HEK293 (cell line): ENCODE measurements around the gene ABCA7.
A peak's percentile ranks its signal among the peaks of the same experiment; 100 is the strongest.

Source experiments
- CTCF ChIA-PET: fragments of 350-600 bp; formaldehyde crosslinking; extraction: SDS; loops from one replicate; lab custom pipeline; 2021; ENCODE audit warnings: antibody characterized with exemption; lab: Yijun Ruan, JAX
- POLR2A ChIA-PET: fragments of 300-600 bp; formaldehyde crosslinking; extraction: SDS; loops from one replicate; lab custom pipeline; 2020; ENCODE audit warnings: antibody characterized with exemption, inconsistent platforms; lab: Yijun Ruan, JAX
- H3K27ac ChIP-seq: fragments of 200-500 bp; sonication (Bioruptor generic); 2 replicates; pipeline ENCODE4 v1.5.1; 2014; ENCODE audit warnings: low read depth, low read length, control low read depth, inconsistent platforms; ENCODE audit errors: extremely low read depth
- H3K36me3 ChIP-seq, 2 experiments: fragments of 200-500 bp in 1 of 2; sonication (Bioruptor generic) in 1 of 2; 1 replicate in 1 of 2; 2 replicates in 1 of 2; pipeline ENCODE4 v1.5.1; 2014 to 2017; ENCODE audit warnings: inconsistent platforms in 2 of 2, low read length in 2 of 2; ENCODE audit not compliant: control insufficient read depth in 2 of 2, insufficient read depth in 1 of 2
- H3K4me1 ChIP-seq: fragments of 200-500 bp; sonication (Bioruptor generic); 2 replicates; pipeline ENCODE4 v1.5.1; 2014; ENCODE audit warnings: mild to moderate bottlenecking, low read length, inconsistent platforms; ENCODE audit not compliant: control insufficient read depth, insufficient read depth
- H3K4me3 ChIP-seq: 2 replicates; pipeline ENCODE4 v1.5.1; 2011; ENCODE audit warnings: low read depth, mild to moderate bottlenecking, control low read depth, low read length, moderate library complexity
- H3K9me3 ChIP-seq: fragments of 200-500 bp; sonication (Bioruptor generic); 2 replicates; pipeline ENCODE4 v1.5.1; 2014; ENCODE audit warnings: low read depth, low read length, inconsistent platforms; ENCODE audit not compliant: control insufficient read depth, insufficient read depth
- BCL11B ChIP-seq: fragments of 450-650 bp; formaldehyde crosslinking; IDR thresholded peaks from 2 replicates; pipeline ENCODE4 v1.5.1; 2016; ENCODE audit warnings: low read depth, missing biosample characterization, missing genetic modification characterization
- KLF10 ChIP-seq: fragments of 450-650 bp; IDR thresholded peaks from 2 replicates; pipeline ENCODE4 v1.5.1; 2018; ENCODE audit warnings: missing biosample characterization, mild to moderate bottlenecking, missing genetic modification characterization
- SCRT2 ChIP-seq: fragments of 450-650 bp; formaldehyde crosslinking; IDR thresholded peaks from 2 replicates; pipeline ENCODE4 v1.5.1; 2016; ENCODE audit warnings: missing biosample characterization, missing genetic modification characterization
- ZBTB21 ChIP-seq: fragments of 450-650 bp; formaldehyde crosslinking; IDR thresholded peaks from 2 replicates; pipeline ENCODE4 v1.5.1; 2017; ENCODE audit warnings: missing biosample characterization, missing genetic modification characterization
- ZBTB48 ChIP-seq: fragments of 450-650 bp; formaldehyde crosslinking; IDR thresholded peaks from 2 replicates; pipeline ENCODE4 v1.5.1; 2016; ENCODE audit warnings: missing biosample characterization, missing genetic modification characterization
- ZFHX2 ChIP-seq: fragments of 450-650 bp; formaldehyde crosslinking; conservative IDR thresholded peaks from 2 replicates; pipeline ENCODE4 v1.5.1; 2016; ENCODE audit warnings: missing biosample characterization, missing genetic modification characterization
- ZNF175 ChIP-seq: fragments of 450-650 bp; formaldehyde crosslinking; IDR thresholded peaks from 2 replicates; pipeline ENCODE4 v1.5.1; 2016; ENCODE audit warnings: missing biosample characterization, missing genetic modification characterization
- ZNF19 ChIP-seq: fragments of 450-650 bp; formaldehyde crosslinking; IDR thresholded peaks from 2 replicates; pipeline ENCODE4; 2016; ENCODE audit warnings: missing biosample characterization, missing genetic modification characterization, low read depth
- ZNF747 ChIP-seq: fragments of 450-650 bp; formaldehyde crosslinking; IDR thresholded peaks from 2 replicates; pipeline ENCODE4 v1.5.1; 2016; ENCODE audit warnings: missing biosample characterization, missing genetic modification characterization
- ZNF785 ChIP-seq: fragments of 450-650 bp; formaldehyde crosslinking; IDR thresholded peaks from 2 replicates; pipeline ENCODE4 v1.5.1; 2016; ENCODE audit warnings: missing biosample characterization, missing genetic modification characterization
- ZNF792 ChIP-seq: fragments of 450-650 bp; formaldehyde crosslinking; IDR thresholded peaks from 2 replicates; pipeline ENCODE4 v1.5.1; 2016; ENCODE audit warnings: missing biosample characterization, missing genetic modification characterization
- TF ChIP-seq, protein P1 (sequence below): fragments of 450-650 bp; formaldehyde crosslinking; IDR thresholded peaks from 2 replicates; pipeline ENCODE4 v1.5.1; 2016; ENCODE audit warnings: missing biosample characterization, missing genetic modification characterization
- TF ChIP-seq, protein P2 (sequence below): fragments of 450-650 bp; IDR thresholded peaks from 2 replicates; pipeline ENCODE4 v1.5.1; 2018; ENCODE audit warnings: missing biosample characterization, mild to moderate bottlenecking, missing genetic modification characterization
- TF ChIP-seq, protein P3 (sequence below): fragments of 450-650 bp; formaldehyde crosslinking; IDR thresholded peaks from 2 replicates; pipeline ENCODE4 v1.5.1; 2016; ENCODE audit warnings: missing biosample characterization, missing genetic modification characterization
- TF ChIP-seq, protein P4 (sequence below): fragments of 450-650 bp; formaldehyde crosslinking; optimal IDR thresholded peaks from 2 replicates; pipeline ENCODE3; 2016; ENCODE audit warnings: missing biosample characterization, mild to moderate bottlenecking, missing genetic modification characterization
- TF ChIP-seq, protein P5 (sequence below): fragments of 450-650 bp; formaldehyde crosslinking; IDR thresholded peaks from 2 replicates; pipeline ENCODE4 v1.5.1; 2016; ENCODE audit warnings: missing biosample characterization, missing genetic modification characterization

ABCA7 gene

DNA sequence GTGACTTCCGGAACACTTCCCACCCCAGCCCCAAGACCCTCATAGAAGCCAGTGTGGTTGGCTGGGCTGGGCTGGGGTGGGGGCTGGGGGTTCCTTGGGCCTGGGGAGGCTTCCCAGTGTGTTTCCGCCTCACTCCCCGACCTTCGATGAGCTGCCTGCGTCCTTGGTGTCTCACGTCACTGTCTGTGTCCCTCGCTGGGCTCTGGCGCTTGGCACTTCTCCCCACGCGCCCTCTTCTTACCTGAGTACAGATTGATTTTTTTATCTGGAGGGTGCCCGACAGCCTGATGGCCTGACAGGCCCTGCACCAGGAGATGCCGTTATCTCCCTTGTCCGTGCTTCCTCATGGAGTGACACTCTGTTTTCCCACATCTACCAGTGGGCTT lies 47.2 kb upstream of the ABCA7 start:
- H3K4me3 ChIP-seq, result no peak overlapping the region
- CTCF ChIA-PET, result interaction anchor here (0.5 kb wide), 1 partner anchor 243 kb away, joined by 3 read pairs; no protein-coding TSS in a partner anchor

DNA sequence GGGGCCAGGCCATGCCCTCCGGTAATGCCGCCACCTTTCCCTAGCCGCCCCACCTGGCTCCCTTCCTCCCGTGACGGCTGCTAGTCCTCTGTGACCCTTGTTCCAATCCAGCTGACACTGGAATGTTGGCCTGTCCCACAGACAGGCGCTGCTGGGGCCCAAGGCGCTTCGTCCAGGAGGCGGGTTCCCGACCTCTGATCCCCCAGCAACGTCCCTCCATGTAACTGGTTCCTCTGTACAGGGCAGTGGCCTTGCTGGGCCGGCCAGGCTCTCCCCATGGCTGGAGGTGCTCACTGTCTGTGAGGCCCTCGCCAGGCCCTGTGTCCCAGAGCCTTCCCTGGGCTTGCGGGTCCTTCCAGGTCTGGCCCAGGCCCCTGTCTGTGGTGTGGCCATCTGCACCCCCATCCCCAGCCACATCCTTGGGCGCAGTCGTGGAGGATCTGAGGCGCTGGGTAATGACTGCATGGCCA lies 46.5 kb upstream of the ABCA7 start:
- Histone ChIP-seq H3K9me3 (no peaks in the 10 kb centered on the region), H3K36me3 (peaks cover 0 to 53% of the 10 kb centered on the region in 2 experiments; a peak in 1 of 3 replicates), H3K4me1 (peaks cover 7% of the 10 kb centered on the region), H3K27ac (no peak overlapping the region), H3K4me3 (no peak overlapping the region)
- ChIA-PET CTCF (no interaction called here), POLR2A (no interaction called here)
- 0 out of 2 replicates have a peak, but pooled peaks have one; percentile 23 for TF ChIP-seq BCL11B (tag by site-specific recombination)
- TF ChIP-seq, protein P1, sequence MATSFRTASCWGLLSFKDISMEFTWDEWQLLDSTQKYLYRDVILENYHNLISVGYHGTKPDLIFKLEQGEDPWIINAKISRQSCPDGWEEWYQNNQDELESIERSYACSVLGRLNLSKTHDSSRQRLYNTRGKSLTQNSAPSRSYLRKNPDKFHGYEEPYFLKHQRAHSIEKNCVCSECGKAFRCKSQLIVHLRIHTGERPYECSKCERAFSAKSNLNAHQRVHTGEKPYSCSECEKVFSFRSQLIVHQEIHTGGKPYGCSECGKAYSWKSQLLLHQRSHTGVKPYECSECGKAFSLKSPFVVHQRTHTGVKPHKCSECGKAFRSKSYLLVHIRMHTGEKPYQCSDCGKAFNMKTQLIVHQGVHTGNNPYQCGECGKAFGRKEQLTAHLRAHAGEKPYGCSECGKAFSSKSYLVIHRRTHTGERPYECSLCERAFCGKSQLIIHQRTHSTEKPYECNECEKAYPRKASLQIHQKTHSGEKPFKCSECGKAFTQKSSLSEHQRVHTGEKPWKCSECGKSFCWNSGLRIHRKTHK (tag by site-specific recombination), result no peak
- TF ChIP-seq, all 188 proteins: peak for 1

More for the DNA sequence above, 47.2 kb upstream of the ABCA7 start:
- Histone ChIP-seq H3K27ac (no peak overlapping the region), H3K4me1 (peaks cover 7% of the 10 kb centered on the region), H3K9me3 (no peaks in the 10 kb centered on the region), H3K36me3 (peaks cover 3 to 58% of the 10 kb centered on the region in 2 experiments; a peak in 2 of 3 replicates)
- no peak for TF ChIP-seq ZBTB48 (tag by site-specific recombination)
- TF ChIP-seq, protein P2, sequence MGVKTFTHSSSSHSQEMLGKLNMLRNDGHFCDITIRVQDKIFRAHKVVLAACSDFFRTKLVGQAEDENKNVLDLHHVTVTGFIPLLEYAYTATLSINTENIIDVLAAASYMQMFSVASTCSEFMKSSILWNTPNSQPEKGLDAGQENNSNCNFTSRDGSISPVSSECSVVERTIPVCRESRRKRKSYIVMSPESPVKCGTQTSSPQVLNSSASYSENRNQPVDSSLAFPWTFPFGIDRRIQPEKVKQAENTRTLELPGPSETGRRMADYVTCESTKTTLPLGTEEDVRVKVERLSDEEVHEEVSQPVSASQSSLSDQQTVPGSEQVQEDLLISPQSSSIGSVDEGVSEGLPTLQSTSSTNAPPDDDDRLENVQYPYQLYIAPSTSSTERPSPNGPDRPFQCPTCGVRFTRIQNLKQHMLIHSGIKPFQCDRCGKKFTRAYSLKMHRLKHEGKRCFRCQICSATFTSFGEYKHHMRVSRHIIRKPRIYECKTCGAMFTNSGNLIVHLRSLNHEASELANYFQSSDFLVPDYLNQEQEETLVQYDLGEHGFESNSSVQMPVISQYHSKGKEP (tag by site-specific recombination), result no peak
- TF ChIP-seq ZBTB21 (tag by site-specific recombination), result no peak
- TF ChIP-seq KLF10, result no peak
- TF ChIP-seq, protein P3, sequence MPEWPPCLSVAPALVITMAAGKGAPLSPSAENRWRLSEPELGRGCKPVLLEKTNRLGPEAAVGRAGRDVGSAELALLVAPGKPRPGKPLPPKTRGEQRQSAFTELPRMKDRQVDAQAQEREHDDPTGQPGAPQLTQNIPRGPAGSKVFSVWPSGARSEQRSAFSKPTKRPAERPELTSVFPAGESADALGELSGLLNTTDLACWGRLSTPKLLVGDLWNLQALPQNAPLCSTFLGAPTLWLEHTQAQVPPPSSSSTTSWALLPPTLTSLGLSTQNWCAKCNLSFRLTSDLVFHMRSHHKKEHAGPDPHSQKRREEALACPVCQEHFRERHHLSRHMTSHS (tag by site-specific recombination), result no peak
- no peak for TF ChIP-seq ZNF19 (tag by site-specific recombination)
- TF ChIP-seq, protein P4, sequence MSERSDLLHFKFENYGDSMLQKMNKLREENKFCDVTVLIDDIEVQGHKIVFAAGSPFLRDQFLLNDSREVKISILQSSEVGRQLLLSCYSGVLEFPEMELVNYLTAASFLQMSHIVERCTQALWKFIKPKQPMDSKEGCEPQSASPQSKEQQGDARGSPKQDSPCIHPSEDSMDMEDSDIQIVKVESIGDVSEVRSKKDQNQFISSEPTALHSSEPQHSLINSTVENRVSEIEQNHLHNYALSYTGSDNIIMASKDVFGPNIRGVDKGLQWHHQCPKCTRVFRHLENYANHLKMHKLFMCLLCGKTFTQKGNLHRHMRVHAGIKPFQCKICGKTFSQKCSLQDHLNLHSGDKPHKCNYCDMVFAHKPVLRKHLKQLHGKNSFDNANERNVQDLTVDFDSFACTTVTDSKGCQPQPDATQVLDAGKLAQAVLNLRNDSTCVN (tag by site-specific recombination), result no peak
- TF ChIP-seq ZNF792 (tag by site-specific recombination), result no peak
- TF ChIP-seq ZNF175 (tag by site-specific recombination), result no peak
- no peak for TF ChIP-seq ZNF747 (tag by site-specific recombination)
- TF ChIP-seq, protein P5, sequence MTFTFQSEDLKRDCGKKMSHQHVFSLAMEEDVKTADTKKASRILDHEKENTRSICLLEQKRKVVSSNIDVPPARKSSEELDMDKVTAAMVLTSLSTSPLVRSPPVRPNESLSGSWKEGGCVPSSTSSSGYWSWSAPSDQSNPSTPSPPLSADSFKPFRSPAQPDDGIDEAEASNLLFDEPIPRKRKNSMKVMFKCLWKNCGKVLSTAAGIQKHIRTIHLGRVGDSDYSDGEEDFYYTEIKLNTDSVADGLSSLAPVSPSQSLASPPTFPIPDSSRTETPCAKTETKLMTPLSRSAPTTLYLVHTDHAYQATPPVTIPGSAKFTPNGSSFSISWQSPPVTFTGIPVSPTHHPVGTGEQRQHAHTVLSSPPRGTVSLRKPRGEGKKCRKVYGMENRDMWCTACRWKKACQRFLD, result no peak
- no peak for TF ChIP-seq SCRT2 (tag by site-specific recombination)
- no peak for TF ChIP-seq ZFHX2
- TF ChIP-seq ZNF785 (tag by site-specific recombination), result no peak
- POLR2A ChIA-PET, result no interaction called here
